MV-4-11 (cell line): ENCODE results near the gene ANGPT4.
A peak's percentile ranks its signal among the peaks of the same experiment; 100 is the strongest.

Experiments used
- DNase-seq: peaks from one replicate; lab custom pipeline; 2025; lab: John Stamatoyannopoulos, UW

Gene ANGPT4

GRCh38 chr20:825710-826421 lies 90.3 kb downstream of the ANGPT4 start:
- peak; percentile 38 for DNase-seq

- no peak for DNase-seq
These were observed 91.2 kb downstream of the ANGPT4 start for GRCh38 chr20:824916-825315.

GRCh38 chr20:824490-824889 lies 91.6 kb downstream of the ANGPT4 start:
- no peak for DNase-seq

- no peak for DNase-seq
These were observed 92.6 kb downstream of the ANGPT4 start for GRCh38 chr20:823574-823902.

- no peak for DNase-seq
These were observed 93.2 kb downstream of the ANGPT4 start for GRCh38 chr20:822651-823573.

GRCh38 chr20:821731-822065 lies 94.4 kb downstream of the ANGPT4 start:
- no peak for DNase-seq

- DNase-seq, result no peak
These were observed 94.9 kb downstream of the ANGPT4 start for GRCh38 chr20:821046-821730.

- DNase-seq, result no peak
These were observed 95.7 kb downstream of the ANGPT4 start for GRCh38 chr20:820323-820953.
